NT2/D1 (cell line): ENCODE measurements around the gene ZNF845.
"Not testable (repeated sequence)": the region's sequence is repeated elsewhere in the genome, so short reads cannot be mapped to it uniquely, and the experiment has no call there.

Experiments used
- SUZ12 ChIP-seq: IDR thresholded peaks from 2 replicates; pipeline ENCODE4 v1.6.1; 2011; ENCODE audit not compliant: insufficient read length, insufficient read depth; ENCODE audit errors: extremely low read depth
- ZNF274 ChIP-seq: IDR thresholded peaks from 2 replicates; pipeline ENCODE4 v1.6.1; 2011; ENCODE audit warnings: mild to moderate bottlenecking, low read depth, low read length

DNA sequence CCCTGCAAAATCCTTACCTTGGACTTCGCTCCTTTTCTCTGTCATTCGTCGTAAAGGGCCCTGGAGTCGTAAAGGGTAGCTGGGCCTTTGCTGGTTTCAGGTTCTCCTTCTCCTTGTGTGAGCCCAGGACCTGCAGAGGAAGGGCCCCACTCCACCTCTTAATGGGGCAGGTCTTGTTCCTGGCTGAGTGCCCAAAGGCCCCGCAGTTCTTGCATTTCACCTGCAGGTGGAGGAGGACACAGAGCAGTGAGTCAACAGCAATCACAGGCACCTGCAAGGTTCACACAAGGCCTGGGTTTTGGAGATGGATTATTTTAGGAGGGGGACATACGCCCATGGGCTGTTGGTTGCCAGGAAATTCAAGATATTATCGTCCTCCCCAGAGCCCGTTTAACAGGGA, 32.2 kb upstream of the ZNF845 start:
- TF ChIP-seq ZNF274, SUZ12: not testable (repeated sequence)
